Calu3 (cell line): ENCODE data around the gene ABHD2. TPM values are rescaled to one million over a fixed set of nuclear protein-coding genes. Genes with fewer than 3 reads are reported as not detected.

Source experiments
- BruUV-seq: library from RNA; stranded (reverse); fragments of 400-500 nt; replicated peaks from 2 replicates; lab custom pipeline; 2021; lab: Mats Ljungman, UMichigan
- CTCF ChIA-PET: fragments of 300-600 bp; sonication (Branson Sonifier 250); formaldehyde crosslinking; loops from one replicate; lab custom pipeline; 2022; ENCODE audit warnings: antibody characterized with exemption; lab: Charles Lee
- DNase-seq: peaks from one replicate; pipeline ENCODE4 v3.0.0; 2022
- H3K27ac Mint-ChIP-seq: one replicate; pipeline ENCODE4 v1.8.0; 2022; ENCODE audit warnings: mixed read lengths; ENCODE audit not compliant: unreplicated experiment
- H3K27me3 Mint-ChIP-seq: one replicate; pipeline ENCODE4 v1.8.0; 2022; ENCODE audit warnings: mixed read lengths; ENCODE audit not compliant: unreplicated experiment
- H3K36me3 Mint-ChIP-seq: one replicate; pipeline ENCODE4 v1.8.0; 2022; ENCODE audit warnings: mild to moderate bottlenecking, moderate library complexity, mixed read lengths; ENCODE audit not compliant: insufficient read depth, unreplicated experiment
- H3K4me1 Mint-ChIP-seq: one replicate; pipeline ENCODE4 v1.8.0; 2022; ENCODE audit warnings: mild to moderate bottlenecking, low read depth, mixed read lengths; ENCODE audit not compliant: unreplicated experiment
- H3K4me3 Mint-ChIP-seq: one replicate; pipeline ENCODE4 v1.8.0; 2022; ENCODE audit warnings: mild to moderate bottlenecking, low read depth, moderate library complexity, mixed read lengths; ENCODE audit not compliant: unreplicated experiment
- H3K9me3 Mint-ChIP-seq: one replicate; pipeline ENCODE4 v1.8.0; 2022; ENCODE audit warnings: low read depth, mixed read lengths; ENCODE audit not compliant: unreplicated experiment
- intact Hi-C: fragments of 100-400 bp; cut with micrococcal nuclease; formaldehyde crosslinking; loops from one replicate; pipeline ENCODE4 v1.10.0; 2022; ENCODE audit not compliant: unreplicated experiment
- total RNA-seq: library from RNA; stranded (reverse); gene quantifications from 2 replicates; pipeline ENCODE4 v1.2.3, GENCODE V29; 2022
- TF ChIP-seq, protein P1 (sequence below): fragments of 200-600 bp; IDR thresholded peaks from one replicate; pipeline ENCODE4 v1.8.0; 2022; ENCODE audit warnings: antibody characterized with exemption; ENCODE audit not compliant: unreplicated experiment

ABHD2 gene
- total RNA-seq, 1 experiment from 2014 or later: 353 TPM

DNA sequence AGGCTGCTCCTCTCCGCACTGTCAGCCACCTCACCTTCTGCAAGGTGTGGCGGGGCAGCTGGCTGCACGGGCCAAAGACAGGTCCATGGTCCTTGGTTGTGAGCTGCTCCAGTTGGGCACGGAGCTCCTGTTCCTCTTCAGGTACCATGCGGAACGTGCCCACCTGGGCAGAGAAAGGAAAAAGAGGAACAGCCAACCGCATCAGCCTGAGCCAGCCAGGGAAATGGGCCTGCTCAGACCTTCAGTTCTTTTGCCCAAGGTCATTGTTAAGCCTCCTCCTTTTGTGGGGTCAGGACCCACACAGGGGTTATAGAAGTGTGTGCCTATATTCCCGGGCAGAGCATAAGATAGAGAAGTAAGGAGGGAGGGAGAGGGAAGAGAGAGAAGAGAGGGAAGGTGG is 130.3 kb downstream of the ABHD2 start:
- Mint-ChIP-seq H3K27ac (no peak overlapping the region), H3K9me3 (no peaks in the 10 kb centered on the region)

DNA sequence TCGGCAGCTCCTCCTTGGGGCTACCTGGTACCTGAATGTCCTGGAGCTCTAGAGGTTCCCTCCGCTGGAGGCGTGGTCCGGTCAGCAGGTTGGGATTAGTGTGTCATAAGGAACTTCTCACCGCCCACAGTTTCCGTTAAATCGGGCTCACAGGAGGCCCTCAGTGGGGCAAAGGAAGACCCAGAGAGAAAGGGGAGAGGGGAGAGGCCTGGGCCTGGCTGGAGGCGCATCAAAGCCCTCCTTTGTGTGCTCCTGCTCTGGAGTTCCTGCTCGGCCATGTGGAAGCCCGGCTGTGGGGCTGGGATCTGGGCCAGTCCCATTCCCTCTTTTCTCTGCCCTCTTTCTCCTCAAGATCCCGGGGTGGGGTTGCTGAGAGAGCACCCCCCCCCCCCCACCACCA is 133.3 kb downstream of the ABHD2 start, which contains the start of gene RLBP1:
TSS of gene RLBP1 (minus strand) at position 37 of the 400 bp plus-strand sequence. CDS start 2,604 bp downstream, outside the sequence.
- H3K9me3 Mint-ChIP-seq: no peaks in the 10 kb centered on the region
- TF ChIP-seq, protein P1, sequence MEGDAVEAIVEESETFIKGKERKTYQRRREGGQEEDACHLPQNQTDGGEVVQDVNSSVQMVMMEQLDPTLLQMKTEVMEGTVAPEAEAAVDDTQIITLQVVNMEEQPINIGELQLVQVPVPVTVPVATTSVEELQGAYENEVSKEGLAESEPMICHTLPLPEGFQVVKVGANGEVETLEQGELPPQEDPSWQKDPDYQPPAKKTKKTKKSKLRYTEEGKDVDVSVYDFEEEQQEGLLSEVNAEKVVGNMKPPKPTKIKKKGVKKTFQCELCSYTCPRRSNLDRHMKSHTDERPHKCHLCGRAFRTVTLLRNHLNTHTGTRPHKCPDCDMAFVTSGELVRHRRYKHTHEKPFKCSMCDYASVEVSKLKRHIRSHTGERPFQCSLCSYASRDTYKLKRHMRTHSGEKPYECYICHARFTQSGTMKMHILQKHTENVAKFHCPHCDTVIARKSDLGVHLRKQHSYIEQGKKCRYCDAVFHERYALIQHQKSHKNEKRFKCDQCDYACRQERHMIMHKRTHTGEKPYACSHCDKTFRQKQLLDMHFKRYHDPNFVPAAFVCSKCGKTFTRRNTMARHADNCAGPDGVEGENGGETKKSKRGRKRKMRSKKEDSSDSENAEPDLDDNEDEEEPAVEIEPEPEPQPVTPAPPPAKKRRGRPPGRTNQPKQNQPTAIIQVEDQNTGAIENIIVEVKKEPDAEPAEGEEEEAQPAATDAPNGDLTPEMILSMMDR: no peak
- CTCF ChIA-PET: interaction anchor here (0.7 kb wide), 2 partner anchors 188 to 367 kb away, joined by 3 to 4 read pairs; no protein-coding TSS in a partner anchor

More for the DNA sequence above, 130.3 kb downstream of the ABHD2 start:
- H3K4me3 Mint-ChIP-seq: no peak overlapping the region
- H3K36me3 Mint-ChIP-seq: no peaks in the 10 kb centered on the region
- TF ChIP-seq, protein P1: no peak
- H3K27me3 Mint-ChIP-seq: peaks cover 36% of the 10 kb centered on the region
- no TSS peak for BruUV-seq
- DNase-seq: no peak
- no peaks in the 10 kb centered on the region for H3K4me1 Mint-ChIP-seq
- CTCF ChIA-PET: no interaction called here
- intact Hi-C loops: no loop called here

DNA sequence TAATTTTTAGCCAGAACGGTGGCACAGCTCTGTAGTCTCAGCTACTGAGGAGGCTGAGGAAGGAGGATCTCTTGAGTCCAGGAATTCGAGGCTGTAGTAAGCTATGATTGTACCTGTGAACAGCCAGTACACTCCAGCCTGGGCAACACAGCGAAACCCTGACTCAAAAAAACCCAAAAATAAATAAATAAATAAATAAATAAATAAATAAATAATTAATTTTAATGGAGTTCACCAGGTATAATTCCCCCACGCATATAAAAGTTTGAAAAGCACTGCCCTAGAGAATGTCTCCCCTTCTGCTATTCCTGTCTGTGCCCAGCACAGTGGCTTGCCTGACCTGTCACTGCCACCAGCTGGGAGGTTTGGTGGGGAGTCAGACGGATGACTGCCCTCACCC is 137.3 kb downstream of the ABHD2 start:
- no peaks in the 10 kb centered on the region for H3K9me3 Mint-ChIP-seq
- CTCF ChIA-PET: no interaction called here
- TF ChIP-seq, protein P1: no peak
- peaks cover 26% of the 10 kb centered on the region for H3K27me3 Mint-ChIP-seq
- no peak overlapping the region for H3K4me3 Mint-ChIP-seq
- no peak overlapping the region for H3K27ac Mint-ChIP-seq
- no peaks in the 10 kb centered on the region for H3K36me3 Mint-ChIP-seq
- DNase-seq: no peak
- intact Hi-C loops: no loop called here
- no TSS peak for BruUV-seq
- no peaks in the 10 kb centered on the region for H3K4me1 Mint-ChIP-seq

More for the DNA sequence above, 133.3 kb downstream of the ABHD2 start, which contains the start of gene RLBP1:
- H3K4me1 Mint-ChIP-seq: no peaks in the 10 kb centered on the region
- BruUV-seq: no TSS peak
- no peak within 1 kb of the TSS for H3K4me3 Mint-ChIP-seq
- no peak within 1 kb of the TSS for H3K27ac Mint-ChIP-seq
- H3K36me3 Mint-ChIP-seq: no peaks in the 10 kb centered on the region
- intact Hi-C loops: no loop called here
- H3K27me3 Mint-ChIP-seq: peaks cover 18% of the 10 kb centered on the region
- peak; percentile 32 for DNase-seq

DNA sequence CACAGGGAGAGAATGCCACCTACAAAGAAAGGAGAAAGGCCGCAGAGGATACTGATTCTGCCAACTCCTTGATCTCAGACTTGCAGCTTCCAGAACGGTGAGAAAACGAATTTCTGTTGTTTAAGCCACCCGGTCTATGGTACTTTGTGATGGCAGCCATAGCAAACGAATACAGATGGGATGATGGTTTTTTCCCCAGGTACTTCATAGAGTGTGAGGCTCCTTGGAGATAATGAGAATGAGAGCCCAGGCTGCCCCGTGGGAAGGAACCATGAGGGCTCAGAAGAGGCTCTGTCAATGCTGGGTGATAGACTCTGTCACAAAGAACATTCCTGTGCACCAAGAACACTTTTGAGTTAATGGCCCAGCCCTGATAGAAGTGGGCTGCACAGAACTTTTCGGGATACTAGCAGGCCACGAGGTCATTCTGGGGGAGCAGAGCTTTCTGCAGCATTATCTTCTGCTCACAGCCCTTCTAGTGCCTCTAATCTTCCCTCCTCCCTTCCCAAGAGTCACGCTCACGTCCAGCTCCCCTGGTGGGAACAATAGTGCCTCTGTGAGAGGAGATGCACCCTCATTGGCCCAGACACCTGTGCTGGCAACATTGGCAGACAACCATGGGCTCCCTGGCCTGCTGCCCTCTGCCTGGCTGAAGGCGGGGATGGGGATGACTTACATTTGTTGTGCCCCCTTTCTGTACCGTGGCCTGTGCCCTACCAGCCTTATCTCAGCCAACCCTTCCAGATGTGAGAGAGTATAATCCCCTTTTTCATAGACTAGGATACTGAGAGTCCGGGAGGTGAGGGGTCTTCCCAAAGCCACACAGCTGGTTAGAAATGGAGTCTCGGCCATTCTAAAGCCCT is 138.3 kb downstream of the ABHD2 start:
- TF ChIP-seq, protein P1: no peak
- H3K9me3 Mint-ChIP-seq: no peaks in the 10 kb centered on the region
- BruUV-seq: no TSS peak
- no peaks in the 10 kb centered on the region for H3K4me1 Mint-ChIP-seq
- CTCF ChIA-PET: no interaction called here
- no peaks in the 10 kb centered on the region for H3K36me3 Mint-ChIP-seq
- no peak overlapping the region for H3K27ac Mint-ChIP-seq
- DNase-seq: peak; percentile 24
- H3K27me3 Mint-ChIP-seq: peaks cover 36% of the 10 kb centered on the region
- intact Hi-C loops: no loop called here
- no peak overlapping the region for H3K4me3 Mint-ChIP-seq
